ENCODE results near the gene TGFBR1.

The TGFBR1 gene

DNA sequence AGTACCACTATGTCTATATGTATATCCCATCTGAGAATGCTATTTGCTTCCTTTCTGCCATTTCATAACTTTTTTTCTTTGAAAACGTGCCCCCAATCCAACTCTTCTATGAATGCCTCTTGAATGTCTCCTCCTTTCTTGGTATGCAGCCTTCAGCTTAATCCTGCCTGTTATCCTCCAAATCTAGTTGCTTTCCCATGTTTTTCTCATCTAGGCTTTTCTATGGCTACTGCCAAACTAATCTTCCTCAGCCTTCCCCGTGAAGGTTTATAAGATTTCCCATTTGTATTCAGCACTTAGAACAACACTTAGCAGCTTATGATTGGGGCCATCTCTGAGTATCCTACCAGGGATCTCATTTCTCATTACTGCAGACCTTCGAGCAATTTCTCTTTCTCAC lies 2.5 kb downstream of the TGFBR1 start:
- POLR2A ChIA-PET: no interaction called here
- Histone ChIP-seq H3K4me1 (ENCODE audit: control insufficient read depth, insufficient read depth, low read length) (no peaks in the 10 kb centered on the region), H3K27ac (ENCODE audit: extremely low read depth, low read depth, low read length) (no peak overlapping the region), H3K4me3 (ENCODE audit: low read depth, low read length) (no peak overlapping the region), H3K9me3 (ENCODE audit: control insufficient read depth, insufficient read depth, low read depth, low read length) (no peaks in the 10 kb centered on the region), H3K36me3 (ENCODE audit: control insufficient read depth in 2 of 2, insufficient read depth in 1 of 2, low read length in 2 of 2) (no peaks in the 10 kb centered on the region)
- CTCF ChIA-PET: interaction anchor here (0.8 to 0.9 kb wide), 2 partner anchors 32 to 132 kb away, joined by 3 read pairs; no protein-coding TSS in a partner anchor
- no peak for TF ChIP-seq ZBTB8A (tag by site-specific recombination; IDR thresholded peaks at IDR 0.05)
- no peak for TF ChIP-seq SALL2 (tag by site-specific recombination; IDR thresholded peaks at IDR 0.05; ENCODE audit: borderline replicate concordance)
- TF ChIP-seq, protein P1, sequence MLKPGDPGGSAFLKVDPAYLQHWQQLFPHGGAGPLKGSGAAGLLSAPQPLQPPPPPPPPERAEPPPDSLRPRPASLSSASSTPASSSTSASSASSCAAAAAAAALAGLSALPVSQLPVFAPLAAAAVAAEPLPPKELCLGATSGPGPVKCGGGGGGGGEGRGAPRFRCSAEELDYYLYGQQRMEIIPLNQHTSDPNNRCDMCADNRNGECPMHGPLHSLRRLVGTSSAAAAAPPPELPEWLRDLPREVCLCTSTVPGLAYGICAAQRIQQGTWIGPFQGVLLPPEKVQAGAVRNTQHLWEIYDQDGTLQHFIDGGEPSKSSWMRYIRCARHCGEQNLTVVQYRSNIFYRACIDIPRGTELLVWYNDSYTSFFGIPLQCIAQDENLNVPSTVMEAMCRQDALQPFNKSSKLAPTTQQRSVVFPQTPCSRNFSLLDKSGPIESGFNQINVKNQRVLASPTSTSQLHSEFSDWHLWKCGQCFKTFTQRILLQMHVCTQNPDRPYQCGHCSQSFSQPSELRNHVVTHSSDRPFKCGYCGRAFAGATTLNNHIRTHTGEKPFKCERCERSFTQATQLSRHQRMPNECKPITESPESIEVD (tag by site-specific recombination; IDR thresholded peaks at IDR 0.05): no peak
- TF ChIP-seq, protein P2, sequence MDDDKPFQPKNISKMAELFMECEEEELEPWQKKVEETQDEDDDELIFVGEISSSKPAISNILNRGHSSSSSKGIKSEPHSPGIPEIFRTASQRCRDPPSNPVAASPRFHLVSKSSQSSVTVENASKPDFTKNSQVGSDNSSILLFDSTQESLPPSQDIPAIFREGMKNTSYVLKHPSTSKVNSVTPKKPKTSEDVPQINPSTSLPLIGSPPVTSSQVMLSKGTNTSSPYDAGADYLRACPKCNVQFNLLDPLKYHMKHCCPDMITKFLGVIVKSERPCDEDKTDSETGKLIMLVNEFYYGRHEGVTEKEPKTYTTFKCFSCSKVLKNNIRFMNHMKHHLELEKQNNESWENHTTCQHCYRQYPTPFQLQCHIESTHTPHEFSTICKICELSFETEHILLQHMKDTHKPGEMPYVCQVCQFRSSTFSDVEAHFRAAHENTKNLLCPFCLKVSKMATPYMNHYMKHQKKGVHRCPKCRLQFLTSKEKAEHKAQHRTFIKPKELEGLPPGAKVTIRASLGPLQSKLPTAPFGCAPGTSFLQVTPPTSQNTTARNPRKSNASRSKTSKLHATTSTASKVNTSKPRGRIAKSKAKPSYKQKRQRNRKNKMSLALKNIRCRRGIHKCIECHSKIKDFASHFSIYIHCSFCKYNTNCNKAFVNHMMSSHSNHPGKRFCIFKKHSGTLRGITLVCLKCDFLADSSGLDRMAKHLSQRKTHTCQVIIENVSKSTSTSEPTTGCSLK (tag by site-specific recombination; IDR thresholded peaks at IDR 0.05): no peak
- TF ChIP-seq ZNF791 (tag by site-specific recombination; IDR thresholded peaks at IDR 0.05): no peak
- TF ChIP-seq, protein P3, sequence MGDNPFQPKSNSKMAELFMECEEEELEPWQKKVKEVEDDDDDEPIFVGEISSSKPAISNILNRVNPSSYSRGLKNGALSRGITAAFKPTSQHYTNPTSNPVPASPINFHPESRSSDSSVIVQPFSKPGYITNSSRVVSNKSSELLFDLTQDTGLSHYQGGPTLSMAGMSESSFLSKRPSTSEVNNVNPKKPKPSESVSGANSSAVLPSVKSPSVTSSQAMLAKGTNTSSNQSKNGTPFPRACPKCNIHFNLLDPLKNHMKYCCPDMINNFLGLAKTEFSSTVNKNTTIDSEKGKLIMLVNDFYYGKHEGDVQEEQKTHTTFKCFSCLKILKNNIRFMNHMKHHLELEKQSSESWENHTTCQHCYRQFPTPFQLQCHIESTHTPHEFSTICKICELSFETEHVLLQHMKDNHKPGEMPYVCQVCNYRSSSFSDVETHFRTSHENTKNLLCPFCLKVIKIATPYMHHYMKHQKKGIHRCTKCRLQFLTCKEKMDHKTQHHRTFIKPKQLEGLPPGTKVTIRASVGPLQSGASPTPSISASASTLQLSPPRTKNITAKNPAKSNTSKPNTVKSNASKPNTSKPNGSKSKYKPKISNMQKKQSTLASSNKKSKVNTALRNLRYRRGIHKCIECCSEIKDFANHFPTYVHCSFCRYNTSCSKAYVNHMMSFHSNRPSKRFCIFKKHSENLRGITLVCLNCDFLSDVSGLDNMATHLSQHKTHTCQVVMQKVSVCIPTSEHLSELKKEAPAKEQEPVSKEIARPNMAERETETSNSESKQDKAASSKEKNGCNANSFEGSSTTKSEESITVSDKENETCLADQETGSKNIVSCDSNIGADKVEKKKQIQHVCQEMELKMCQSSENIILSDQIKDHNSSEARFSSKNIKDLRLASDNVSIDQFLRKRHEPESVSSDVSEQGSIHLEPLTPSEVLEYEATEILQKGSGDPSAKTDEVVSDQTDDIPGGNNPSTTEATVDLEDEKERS (tag by site-specific recombination; IDR thresholded peaks at IDR 0.05): no peak
- no peak for TF ChIP-seq ZFP37 (tag by site-specific recombination; IDR thresholded peaks at IDR 0.05)
- no peak for TF ChIP-seq ZNF624 (tag by site-specific recombination; IDR thresholded peaks at IDR 0.05)
- no peak for TF ChIP-seq ZNF561 (tag by site-specific recombination; IDR thresholded peaks at IDR 0.05; ENCODE audit: borderline replicate concordance)
- no peak for TF ChIP-seq SP2 (tag by site-specific recombination; IDR thresholded peaks at IDR 0.05)
- TF ChIP-seq YY2 (tag by site-specific recombination; IDR thresholded peaks at IDR 0.05): no peak
- no peak for TF ChIP-seq ZNF354C (tag by site-specific recombination; IDR thresholded peaks at IDR 0.05; ENCODE audit: borderline replicate concordance, low read depth)
- no peak for TF ChIP-seq ZNF623 (tag by site-specific recombination; IDR thresholded peaks at IDR 0.05)
- no peak for TF ChIP-seq KLF10 (tag by site-specific recombination; IDR thresholded peaks at IDR 0.05)
- no peak for TF ChIP-seq ZNF175 (tag by site-specific recombination; IDR thresholded peaks at IDR 0.05)
- TF ChIP-seq, protein P4, sequence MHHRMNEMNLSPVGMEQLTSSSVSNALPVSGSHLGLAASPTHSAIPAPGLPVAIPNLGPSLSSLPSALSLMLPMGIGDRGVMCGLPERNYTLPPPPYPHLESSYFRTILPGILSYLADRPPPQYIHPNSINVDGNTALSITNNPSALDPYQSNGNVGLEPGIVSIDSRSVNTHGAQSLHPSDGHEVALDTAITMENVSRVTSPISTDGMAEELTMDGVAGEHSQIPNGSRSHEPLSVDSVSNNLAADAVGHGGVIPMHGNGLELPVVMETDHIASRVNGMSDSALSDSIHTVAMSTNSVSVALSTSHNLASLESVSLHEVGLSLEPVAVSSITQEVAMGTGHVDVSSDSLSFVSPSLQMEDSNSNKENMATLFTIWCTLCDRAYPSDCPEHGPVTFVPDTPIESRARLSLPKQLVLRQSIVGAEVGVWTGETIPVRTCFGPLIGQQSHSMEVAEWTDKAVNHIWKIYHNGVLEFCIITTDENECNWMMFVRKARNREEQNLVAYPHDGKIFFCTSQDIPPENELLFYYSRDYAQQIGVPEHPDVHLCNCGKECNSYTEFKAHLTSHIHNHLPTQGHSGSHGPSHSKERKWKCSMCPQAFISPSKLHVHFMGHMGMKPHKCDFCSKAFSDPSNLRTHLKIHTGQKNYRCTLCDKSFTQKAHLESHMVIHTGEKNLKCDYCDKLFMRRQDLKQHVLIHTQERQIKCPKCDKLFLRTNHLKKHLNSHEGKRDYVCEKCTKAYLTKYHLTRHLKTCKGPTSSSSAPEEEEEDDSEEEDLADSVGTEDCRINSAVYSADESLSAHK (tag by site-specific recombination; IDR thresholded peaks at IDR 0.05): no peak
- TF ChIP-seq ZXDB (tag by site-specific recombination; IDR thresholded peaks at IDR 0.05): no peak
- TF ChIP-seq, protein P5, sequence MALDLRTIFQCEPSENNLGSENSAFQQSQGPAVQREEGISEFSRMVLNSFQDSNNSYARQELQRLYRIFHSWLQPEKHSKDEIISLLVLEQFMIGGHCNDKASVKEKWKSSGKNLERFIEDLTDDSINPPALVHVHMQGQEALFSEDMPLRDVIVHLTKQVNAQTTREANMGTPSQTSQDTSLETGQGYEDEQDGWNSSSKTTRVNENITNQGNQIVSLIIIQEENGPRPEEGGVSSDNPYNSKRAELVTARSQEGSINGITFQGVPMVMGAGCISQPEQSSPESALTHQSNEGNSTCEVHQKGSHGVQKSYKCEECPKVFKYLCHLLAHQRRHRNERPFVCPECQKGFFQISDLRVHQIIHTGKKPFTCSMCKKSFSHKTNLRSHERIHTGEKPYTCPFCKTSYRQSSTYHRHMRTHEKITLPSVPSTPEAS (tag by site-specific recombination; IDR thresholded peaks at IDR 0.05): no peak
- TF ChIP-seq, protein P6, sequence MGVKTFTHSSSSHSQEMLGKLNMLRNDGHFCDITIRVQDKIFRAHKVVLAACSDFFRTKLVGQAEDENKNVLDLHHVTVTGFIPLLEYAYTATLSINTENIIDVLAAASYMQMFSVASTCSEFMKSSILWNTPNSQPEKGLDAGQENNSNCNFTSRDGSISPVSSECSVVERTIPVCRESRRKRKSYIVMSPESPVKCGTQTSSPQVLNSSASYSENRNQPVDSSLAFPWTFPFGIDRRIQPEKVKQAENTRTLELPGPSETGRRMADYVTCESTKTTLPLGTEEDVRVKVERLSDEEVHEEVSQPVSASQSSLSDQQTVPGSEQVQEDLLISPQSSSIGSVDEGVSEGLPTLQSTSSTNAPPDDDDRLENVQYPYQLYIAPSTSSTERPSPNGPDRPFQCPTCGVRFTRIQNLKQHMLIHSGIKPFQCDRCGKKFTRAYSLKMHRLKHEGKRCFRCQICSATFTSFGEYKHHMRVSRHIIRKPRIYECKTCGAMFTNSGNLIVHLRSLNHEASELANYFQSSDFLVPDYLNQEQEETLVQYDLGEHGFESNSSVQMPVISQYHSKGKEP (tag by site-specific recombination; IDR thresholded peaks at IDR 0.05): no peak

All from HEK293 (cell line).